ENCODE results near the gene PCCA. TPM values are rescaled to one million over a fixed set of nuclear protein-coding genes. Genes with fewer than 3 reads are reported as not detected.
"Not testable (repeated sequence)": the region's sequence is repeated elsewhere in the genome, so short reads cannot be mapped to it uniquely, and the experiment has no call there.

The PCCA gene
- total and polyA plus RNA-seq, 4 donors, result 30.1 to 160 (median 76.3) TPM

DNA sequence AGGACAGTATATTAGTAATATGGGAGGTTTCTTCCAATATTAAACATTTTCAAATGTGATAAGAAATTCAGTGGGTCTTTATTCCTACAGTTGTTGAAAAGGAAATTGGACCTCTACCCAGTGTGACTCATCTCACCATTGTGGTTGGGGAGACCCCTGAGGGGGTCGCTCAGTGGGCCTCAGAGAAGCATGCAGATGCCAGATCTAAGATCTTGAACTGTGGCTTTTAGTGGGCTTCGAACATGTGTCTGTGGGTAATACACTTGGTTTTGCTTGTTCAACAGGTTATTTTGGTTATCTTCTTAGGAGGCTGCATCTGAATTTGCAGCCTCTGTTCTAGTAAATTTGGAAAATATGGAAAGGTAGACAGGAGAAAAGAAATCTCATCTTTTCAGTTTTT lies 132.3 kb downstream of the PCCA start:
- H3K27me3 ChIP-seq (ENCODE audit: control insufficient read depth in 4 of 4, insufficient read depth in 4 of 4, low read length in 3 of 4), result no peaks in the 10 kb centered on the region
- H3K27ac ChIP-seq (ENCODE audit: low read depth in 1 of 2, low read length in 2 of 2), result no peak overlapping the region
- H3K9ac ChIP-seq (ENCODE audit: low read depth in 1 of 2, low read length in 2 of 2), result no peak overlapping the region
- TF ChIP-seq, protein P1, sequence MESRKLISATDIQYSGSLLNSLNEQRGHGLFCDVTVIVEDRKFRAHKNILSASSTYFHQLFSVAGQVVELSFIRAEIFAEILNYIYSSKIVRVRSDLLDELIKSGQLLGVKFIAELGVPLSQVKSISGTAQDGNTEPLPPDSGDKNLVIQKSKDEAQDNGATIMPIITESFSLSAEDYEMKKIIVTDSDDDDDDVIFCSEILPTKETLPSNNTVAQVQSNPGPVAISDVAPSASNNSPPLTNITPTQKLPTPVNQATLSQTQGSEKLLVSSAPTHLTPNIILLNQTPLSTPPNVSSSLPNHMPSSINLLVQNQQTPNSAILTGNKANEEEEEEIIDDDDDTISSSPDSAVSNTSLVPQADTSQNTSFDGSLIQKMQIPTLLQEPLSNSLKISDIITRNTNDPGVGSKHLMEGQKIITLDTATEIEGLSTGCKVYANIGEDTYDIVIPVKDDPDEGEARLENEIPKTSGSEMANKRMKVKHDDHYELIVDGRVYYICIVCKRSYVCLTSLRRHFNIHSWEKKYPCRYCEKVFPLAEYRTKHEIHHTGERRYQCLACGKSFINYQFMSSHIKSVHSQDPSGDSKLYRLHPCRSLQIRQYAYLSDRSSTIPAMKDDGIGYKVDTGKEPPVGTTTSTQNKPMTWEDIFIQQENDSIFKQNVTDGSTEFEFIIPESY (IDR thresholded peaks at IDR 0.05), result no peak
- TF ChIP-seq, protein P2, sequence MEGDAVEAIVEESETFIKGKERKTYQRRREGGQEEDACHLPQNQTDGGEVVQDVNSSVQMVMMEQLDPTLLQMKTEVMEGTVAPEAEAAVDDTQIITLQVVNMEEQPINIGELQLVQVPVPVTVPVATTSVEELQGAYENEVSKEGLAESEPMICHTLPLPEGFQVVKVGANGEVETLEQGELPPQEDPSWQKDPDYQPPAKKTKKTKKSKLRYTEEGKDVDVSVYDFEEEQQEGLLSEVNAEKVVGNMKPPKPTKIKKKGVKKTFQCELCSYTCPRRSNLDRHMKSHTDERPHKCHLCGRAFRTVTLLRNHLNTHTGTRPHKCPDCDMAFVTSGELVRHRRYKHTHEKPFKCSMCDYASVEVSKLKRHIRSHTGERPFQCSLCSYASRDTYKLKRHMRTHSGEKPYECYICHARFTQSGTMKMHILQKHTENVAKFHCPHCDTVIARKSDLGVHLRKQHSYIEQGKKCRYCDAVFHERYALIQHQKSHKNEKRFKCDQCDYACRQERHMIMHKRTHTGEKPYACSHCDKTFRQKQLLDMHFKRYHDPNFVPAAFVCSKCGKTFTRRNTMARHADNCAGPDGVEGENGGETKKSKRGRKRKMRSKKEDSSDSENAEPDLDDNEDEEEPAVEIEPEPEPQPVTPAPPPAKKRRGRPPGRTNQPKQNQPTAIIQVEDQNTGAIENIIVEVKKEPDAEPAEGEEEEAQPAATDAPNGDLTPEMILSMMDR (IDR thresholded peaks at IDR 0.05; ENCODE audit: low read depth, low read length, missing input control), result no peak
- no peaks in the 10 kb centered on the region for H3K9me3 ChIP-seq (ENCODE audit: control insufficient read depth in 4 of 4, low read length in 3 of 4)
- H3K4me3 ChIP-seq (ENCODE audit: low read depth in 1 of 3, low read length in 3 of 3), result no peak overlapping the region
- H3K36me3 ChIP-seq (ENCODE audit: control insufficient read depth in 4 of 4, insufficient read depth in 3 of 4, low read depth in 1 of 4, low read length in 3 of 4), result peaks cover 0 to 5% (median 4%) of the 10 kb centered on the region in 4 donors
- no peak for DNase-seq (ENCODE audit: low spot score)
- 90% methylated on average over 2 of the region's 2 CpGs for WGBS
- no peaks in the 10 kb centered on the region for H3K4me1 ChIP-seq (ENCODE audit: control insufficient read depth in 4 of 4, insufficient read depth in 4 of 4, low read length in 3 of 4)

DNA sequence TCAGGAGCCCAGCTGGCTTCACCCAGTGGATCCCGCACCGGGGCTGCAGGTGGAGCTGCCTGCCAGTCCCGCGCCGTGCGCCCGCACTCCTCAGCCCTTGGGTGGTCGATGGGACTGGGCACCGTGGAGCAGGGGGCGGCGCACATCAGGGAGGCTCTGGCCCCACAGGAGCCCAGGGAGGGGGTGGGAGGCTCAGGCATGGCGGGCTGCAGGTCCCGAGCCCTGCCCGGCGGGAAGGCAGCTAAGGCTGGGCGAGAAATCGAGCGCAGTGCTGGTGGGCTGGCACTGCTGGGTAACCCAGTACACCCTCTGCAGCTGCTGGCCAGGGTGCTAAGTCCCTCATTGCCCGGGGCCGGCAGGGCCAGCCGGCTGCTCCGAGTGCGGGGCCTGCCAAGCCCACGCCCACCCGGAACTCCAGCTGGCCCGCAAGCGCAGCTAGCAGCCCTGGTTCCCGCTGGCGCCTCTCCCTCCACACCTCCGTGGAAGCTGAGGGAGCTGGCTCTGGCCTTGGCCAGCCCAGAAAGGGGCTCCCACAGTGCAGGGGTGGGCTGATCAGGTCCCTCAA lies 135.2 kb downstream of the PCCA start:
- not testable (repeated sequence) for H3K36me3 ChIP-seq (ENCODE audit: control insufficient read depth in 4 of 4, insufficient read depth in 3 of 4, low read depth in 1 of 4, low read length in 3 of 4); H3K9ac ChIP-seq (ENCODE audit: low read depth in 1 of 2, low read length in 2 of 2); DNase-seq (ENCODE audit: low spot score); H3K4me3 ChIP-seq (ENCODE audit: low read depth in 1 of 3, low read length in 3 of 3); H3K9me3 ChIP-seq (ENCODE audit: control insufficient read depth in 4 of 4, low read length in 3 of 4); H3K4me1 ChIP-seq (ENCODE audit: control insufficient read depth in 4 of 4, insufficient read depth in 4 of 4, low read length in 3 of 4); H3K27ac ChIP-seq (ENCODE audit: low read depth in 1 of 2, low read length in 2 of 2); H3K27me3 ChIP-seq (ENCODE audit: control insufficient read depth in 4 of 4, insufficient read depth in 4 of 4, low read length in 3 of 4)
- 97% methylated on average over 28 of the region's 30 CpGs for WGBS

DNA sequence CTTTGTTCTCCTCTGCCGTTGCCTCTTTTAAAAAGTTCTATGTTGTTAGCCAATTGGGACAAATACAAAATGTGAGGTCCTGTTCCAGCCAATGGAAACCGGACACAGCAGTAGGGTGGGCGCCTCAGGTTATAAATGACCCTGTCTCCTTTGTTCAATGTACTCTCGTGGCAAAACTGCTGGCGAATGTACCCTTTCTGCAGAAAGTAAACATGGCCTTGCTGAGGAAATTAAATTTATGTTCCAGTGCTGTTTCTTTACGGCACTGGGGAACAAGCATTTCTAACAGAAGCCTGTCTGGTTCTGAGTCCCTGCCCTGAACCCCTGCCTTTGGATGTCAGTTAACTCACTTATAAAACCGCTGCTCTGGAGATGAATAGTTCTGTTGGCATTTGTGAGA lies 140.7 kb downstream of the PCCA start:
- TF ChIP-seq YY1 (IDR thresholded peaks at IDR 0.05) (no peak), EGR1 (IDR thresholded peaks at IDR 0.05; ENCODE audit: low read depth in 2 of 2) (no peak), HNF4G (IDR thresholded peaks at IDR 0.05) (no peak), RAD21 (IDR thresholded peaks at IDR 0.05) (no peak), TAF1 (conservative IDR thresholded peaks at IDR 0.05) (no peak), FOXA1 (IDR thresholded peaks at IDR 0.05) (no peak), GABPA (IDR thresholded peaks at IDR 0.05 in 1 of 2, conservative IDR thresholded peaks at IDR 0.05 in 1 of 2) (no peak), HNF4A (conservative IDR thresholded peaks at IDR 0.05) (no peak), RXRA (IDR thresholded peaks at IDR 0.05) (no peak), SP1 (IDR thresholded peaks at IDR 0.05) (no peak)
- TF ChIP-seq, protein P3, sequence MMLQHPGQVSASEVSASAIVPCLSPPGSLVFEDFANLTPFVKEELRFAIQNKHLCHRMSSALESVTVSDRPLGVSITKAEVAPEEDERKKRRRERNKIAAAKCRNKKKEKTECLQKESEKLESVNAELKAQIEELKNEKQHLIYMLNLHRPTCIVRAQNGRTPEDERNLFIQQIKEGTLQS (IDR thresholded peaks at IDR 0.05), result no peak
- TF ChIP-seq, protein P1 (IDR thresholded peaks at IDR 0.05), result no peak
- TF ChIP-seq, protein P2 (IDR thresholded peaks at IDR 0.05; ENCODE audit: low read depth, low read length, missing input control), result no peak
- TF ChIP-seq, protein P4, sequence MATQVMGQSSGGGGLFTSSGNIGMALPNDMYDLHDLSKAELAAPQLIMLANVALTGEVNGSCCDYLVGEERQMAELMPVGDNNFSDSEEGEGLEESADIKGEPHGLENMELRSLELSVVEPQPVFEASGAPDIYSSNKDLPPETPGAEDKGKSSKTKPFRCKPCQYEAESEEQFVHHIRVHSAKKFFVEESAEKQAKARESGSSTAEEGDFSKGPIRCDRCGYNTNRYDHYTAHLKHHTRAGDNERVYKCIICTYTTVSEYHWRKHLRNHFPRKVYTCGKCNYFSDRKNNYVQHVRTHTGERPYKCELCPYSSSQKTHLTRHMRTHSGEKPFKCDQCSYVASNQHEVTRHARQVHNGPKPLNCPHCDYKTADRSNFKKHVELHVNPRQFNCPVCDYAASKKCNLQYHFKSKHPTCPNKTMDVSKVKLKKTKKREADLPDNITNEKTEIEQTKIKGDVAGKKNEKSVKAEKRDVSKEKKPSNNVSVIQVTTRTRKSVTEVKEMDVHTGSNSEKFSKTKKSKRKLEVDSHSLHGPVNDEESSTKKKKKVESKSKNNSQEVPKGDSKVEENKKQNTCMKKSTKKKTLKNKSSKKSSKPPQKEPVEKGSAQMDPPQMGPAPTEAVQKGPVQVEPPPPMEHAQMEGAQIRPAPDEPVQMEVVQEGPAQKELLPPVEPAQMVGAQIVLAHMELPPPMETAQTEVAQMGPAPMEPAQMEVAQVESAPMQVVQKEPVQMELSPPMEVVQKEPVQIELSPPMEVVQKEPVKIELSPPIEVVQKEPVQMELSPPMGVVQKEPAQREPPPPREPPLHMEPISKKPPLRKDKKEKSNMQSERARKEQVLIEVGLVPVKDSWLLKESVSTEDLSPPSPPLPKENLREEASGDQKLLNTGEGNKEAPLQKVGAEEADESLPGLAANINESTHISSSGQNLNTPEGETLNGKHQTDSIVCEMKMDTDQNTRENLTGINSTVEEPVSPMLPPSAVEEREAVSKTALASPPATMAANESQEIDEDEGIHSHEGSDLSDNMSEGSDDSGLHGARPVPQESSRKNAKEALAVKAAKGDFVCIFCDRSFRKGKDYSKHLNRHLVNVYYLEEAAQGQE (IDR thresholded peaks at IDR 0.05), result no peak
- TF ChIP-seq, protein P5, sequence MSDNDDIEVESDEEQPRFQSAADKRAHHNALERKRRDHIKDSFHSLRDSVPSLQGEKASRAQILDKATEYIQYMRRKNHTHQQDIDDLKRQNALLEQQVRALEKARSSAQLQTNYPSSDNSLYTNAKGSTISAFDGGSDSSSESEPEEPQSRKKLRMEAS (IDR thresholded peaks at IDR 0.05), result no peak
- Histone ChIP-seq H3K4me1 (ENCODE audit: control insufficient read depth in 4 of 4, insufficient read depth in 4 of 4, low read length in 3 of 4) (peaks cover 0 to 18% (median 13%) of the 10 kb centered on the region in 4 donors), H3K27ac (ENCODE audit: low read depth in 1 of 2, low read length in 2 of 2) (no peak overlapping the region), H3K36me3 (ENCODE audit: control insufficient read depth in 4 of 4, insufficient read depth in 3 of 4, low read depth in 1 of 4, low read length in 3 of 4) (no peaks in the 10 kb centered on the region), H3K9me3 (ENCODE audit: control insufficient read depth in 4 of 4, low read length in 3 of 4) (no peaks in the 10 kb centered on the region), H3K4me3 (ENCODE audit: low read depth in 1 of 3, low read length in 3 of 3) (no peak overlapping the region), H3K27me3 (ENCODE audit: control insufficient read depth in 4 of 4, insufficient read depth in 4 of 4, low read length in 3 of 4) (no peaks in the 10 kb centered on the region), H3K9ac (ENCODE audit: low read depth in 1 of 2, low read length in 2 of 2) (no peak overlapping the region)
- no peak for DNase-seq (ENCODE audit: low spot score)
- WGBS, result 78% methylated on average over 7 of the region's 7 CpGs

Data from liver (tissue), 9 donors.